Adrenal gland (tissue), 12 donors: ENCODE data around the gene XNDC1N. TPM values are rescaled to one million over a fixed set of nuclear protein-coding genes. Genes with fewer than 3 reads are reported as not detected.

ENCODE experiments used
- polyA plus RNA-seq, 3 donors: library from polyadenylated mRNA; stranded (reverse); fragments of 200-250 nt in 2 of 3; fragments of 350-450 nt in 1 of 3; fragmentation: Illumina TruSeq in 1 of 3; extraction: RNeasy Lipid Tissue Mini Kit (QIAGEN cat#74804) in 1 of 3; gene quantifications; one replicate each; pipeline ENCODE4 v1.2.3, GENCODE V29; 2013 to 2014
- total RNA-seq, 9 donors: library from RNA; depleted of rRNA in 4 of 9; stranded (reverse); fragments of >200 nt in 4 of 9; fragments of 120-200 nt in 1 of 9; fragmentation: NEBNext Ultra II Directional in 1 of 9; extraction: Animal tissue kit (Norgen Biotek cat#: 25700) in 1 of 9; gene quantifications; one replicate each; pipeline versions ENCODE4 v1.1.0 to v1.2.4, GENCODE V29; 2013 to 2023
- donor health status: healthy with polysubstance abuse.
- donor health status: Bipolar disorder and iron deficiency.
- donor health status: DM: yes; HTN: yes; CAD: no.
- donor health status: DM: no; HTN: no; CAD: no.
- donor health status: DM: no; HTN: no; CAD: no.
- donor health status: DM: yes; HTN: yes; CAD: no.

XNDC1N gene
- total and polyA plus RNA-seq, 12 donors = 2.2 to 11.1 (median 5.9) TPM

Other genes starting within 250 kb of the XNDC1N start
- not detected for gene DEFB108B, start 95.4 kb downstream of the XNDC1N start, total RNA-seq
- not detected for gene DEFB108B, start 95.4 kb downstream of the XNDC1N start, polyA plus RNA-seq
- gene DEFB131B, start 50.1 kb downstream of the XNDC1N start, total RNA-seq = not detected
- gene DEFB131B, start 50.1 kb downstream of the XNDC1N start, polyA plus RNA-seq = not detected
- gene RNF121, start 452 bp upstream of the XNDC1N start, total RNA-seq = 10 to 100 TPM; 26.7 to 49.3 (median 31.3) TPM
- 10 to 100 TPM; 13.3 to 34.7 (median 21.0) TPM for gene RNF121, start 452 bp upstream of the XNDC1N start, polyA plus RNA-seq
- 10 to 100 TPM in 4 of 9 donors, 1 to 10 TPM in 5; 3.2 to 41.2 (median 9.0) TPM for gene IL18BP, start 70.3 kb upstream of the XNDC1N start, total RNA-seq
- gene IL18BP, start 70.3 kb upstream of the XNDC1N start, polyA plus RNA-seq = 10 to 100 TPM; 17.3 to 25.4 (median 19.2) TPM
- 100 to 1,000 TPM in 8 of 9 donors, 10 to 100 TPM in 1; 87.5 to 380 (median 273) TPM for gene NUMA1, start 151.9 kb upstream of the XNDC1N start, total RNA-seq
- gene NUMA1, start 151.9 kb upstream of the XNDC1N start, polyA plus RNA-seq = 100 to 1,000 TPM in 2 of 3 donors, 10 to 100 TPM in 1; 86.7 to 677 (median 313) TPM
- gene LRRC51, start 152.3 kb upstream of the XNDC1N start, total RNA-seq = 10 to 100 TPM in 5 of 9 donors, 1 to 10 TPM in 4; 2.4 to 15.4 (median 10.9) TPM
- gene LRRC51, start 152.3 kb upstream of the XNDC1N start, polyA plus RNA-seq = 10 to 100 TPM in 2 of 3 donors, 1 to 10 TPM in 1; 5.3 to 15.7 (median 10.4) TPM
- 100 to 1,000 TPM; 107 to 297 (median 145) TPM for gene LAMTOR1, start 174.7 kb upstream of the XNDC1N start, total RNA-seq
- 100 to 1,000 TPM in 1 of 3 donors, 10 to 100 TPM in 2; 86.1 to 140 (median 89.1) TPM for gene LAMTOR1, start 174.7 kb upstream of the XNDC1N start, polyA plus RNA-seq
- not detected for gene TOMT, start 177.3 kb upstream of the XNDC1N start, total RNA-seq
- not detected for gene TOMT, start 177.3 kb upstream of the XNDC1N start, polyA plus RNA-seq
- gene ANAPC15, start 184.1 kb upstream of the XNDC1N start, total RNA-seq = 10 to 100 TPM; 15.3 to 47.7 (median 34.5) TPM
- 10 to 100 TPM; 62.7 to 80.0 (median 77.1) TPM for gene ANAPC15, start 184.1 kb upstream of the XNDC1N start, polyA plus RNA-seq
- gene FOLR3, start 207.1 kb upstream of the XNDC1N start, total RNA-seq = under 1 TPM in 2 of 9 donors, not detected in 7; 0.88 to 0.96 TPM
- under 1 TPM in 2 of 3 donors, not detected in 1; 0.13 to 0.95 TPM for gene FOLR3, start 207.1 kb upstream of the XNDC1N start, polyA plus RNA-seq